SU-DHL-6 (cell line): ENCODE measurements around the gene NCBP3.

Experiments
- H2AFZ ChIP-seq: fragments of 200-600 bp; sonication (generic); 2 replicates; pipeline ENCODE4 v1.6.1; 2014; ENCODE audit warnings: low read depth, mild to moderate bottlenecking, moderate library complexity, mixed read lengths, antibody characterized with exemption, low read length; ENCODE audit not compliant: severe bottlenecking
- H3F3A ChIP-seq: fragments of 200-600 bp; shearing (Covaris generic); 2 replicates; pipeline ENCODE4 v1.6.0; 2016; ENCODE audit warnings: antibody characterized with exemption, mild to moderate bottlenecking; ENCODE audit not compliant: insufficient read depth
- H3K27ac ChIP-seq: fragments of 200-600 bp; sonication (generic); 2 replicates; pipeline ENCODE4 v1.5.1; 2016; ENCODE audit warnings: low read depth, mild to moderate bottlenecking, low read length, moderate library complexity, mixed read lengths
- H3K27me3 ChIP-seq: fragments of 200-600 bp; sonication (generic), shearing (Covaris generic); 2 replicates; pipeline ENCODE4 v1.6.0; 2014; ENCODE audit warnings: mild to moderate bottlenecking, low read length
- H3K36me3 ChIP-seq: fragments of 200-600 bp; sonication (generic); 2 replicates; pipeline ENCODE4 v1.6.1; 2014; ENCODE audit warnings: mild to moderate bottlenecking, low read length, mixed read lengths
- H3K4me2 ChIP-seq: fragments of 300-600, 200-600 bp; shearing (Covaris generic), sonication (generic); 2 replicates; pipeline ENCODE4 v1.6.0; 2014; ENCODE audit warnings: low read length, low read depth, mild to moderate bottlenecking; ENCODE audit not compliant: poor library complexity, severe bottlenecking
- H3K4me3 ChIP-seq: fragments of 200-600 bp; sonication (generic); 2 replicates; pipeline ENCODE4 v1.5.1; 2014; ENCODE audit warnings: antibody characterized with exemption, low read length, mild to moderate bottlenecking, mixed read lengths; ENCODE audit not compliant: insufficient read depth, poor library complexity, severe bottlenecking
- H3K79me2 ChIP-seq: fragments of 200-600 bp; sonication (generic); 2 replicates; pipeline ENCODE4 v1.6.1; 2014; ENCODE audit warnings: mild to moderate bottlenecking, low read length, moderate library complexity; ENCODE audit not compliant: insufficient read depth
- H3K9ac ChIP-seq: fragments of 200-600 bp; sonication (generic); 2 replicates; pipeline ENCODE4 v1.7.0; 2014; ENCODE audit warnings: mild to moderate bottlenecking, low read length
- H3K9me2 ChIP-seq: fragments of 200-600 bp; sonication (generic); replicated peaks from 2 replicates; pipeline ENCODE4 v1.6.1; 2014; ENCODE audit warnings: low read length; ENCODE audit not compliant: insufficient read depth
- H3K9me3 ChIP-seq: fragments of 200-600 bp; sonication (generic); 2 replicates; pipeline ENCODE4 v1.6.1; 2014; ENCODE audit warnings: low read length, mixed read lengths; ENCODE audit not compliant: insufficient read depth
- H4K20me1 ChIP-seq: fragments of 200-600 bp; sonication (generic); 2 replicates; pipeline ENCODE4 v1.6.1; 2014; ENCODE audit warnings: low read depth, mild to moderate bottlenecking, antibody characterized with exemption, low read length, moderate library complexity, mixed read lengths
- EZH2phosphoT487 ChIP-seq: fragments of 200-600 bp; sonication (generic), shearing (Covaris generic); conservative IDR thresholded peaks from 2 replicates; pipeline ENCODE4 v1.6.1; 2018; ENCODE audit warnings: mild to moderate bottlenecking, antibody characterized with exemption, low read length, moderate library complexity, mixed read lengths
- TF ChIP-seq, protein P1 (sequence below): fragments of 200-600 bp; sonication (generic); IDR thresholded peaks from one replicate; pipeline ENCODE4 v1.5.1; 2017; ENCODE audit warnings: antibody characterized with exemption, mild to moderate bottlenecking, low read length, moderate library complexity; ENCODE audit not compliant: insufficient read depth, poor library complexity, severe bottlenecking

Gene NCBP3

DNA sequence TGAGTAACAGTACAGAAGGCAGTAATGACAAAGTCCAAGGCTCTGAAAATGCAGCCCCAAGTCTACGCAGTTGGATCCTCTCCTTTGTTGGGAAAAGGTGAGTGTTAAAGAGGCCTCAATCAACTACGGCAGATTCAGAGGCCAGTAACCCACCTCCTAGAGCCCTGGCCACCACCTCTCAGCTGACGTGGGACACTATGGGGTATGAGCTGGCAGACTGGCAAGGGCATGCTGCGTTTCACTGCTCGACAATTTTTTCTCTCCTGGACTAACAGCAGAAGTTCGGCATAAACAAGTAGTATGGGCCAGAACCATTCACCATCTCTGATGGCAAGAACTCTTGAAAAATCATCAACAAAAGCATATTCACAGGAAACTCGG is 17.2 kb downstream of the NCBP3 start:
- no peaks in the 10 kb centered on the region for H3K79me2 ChIP-seq

DNA sequence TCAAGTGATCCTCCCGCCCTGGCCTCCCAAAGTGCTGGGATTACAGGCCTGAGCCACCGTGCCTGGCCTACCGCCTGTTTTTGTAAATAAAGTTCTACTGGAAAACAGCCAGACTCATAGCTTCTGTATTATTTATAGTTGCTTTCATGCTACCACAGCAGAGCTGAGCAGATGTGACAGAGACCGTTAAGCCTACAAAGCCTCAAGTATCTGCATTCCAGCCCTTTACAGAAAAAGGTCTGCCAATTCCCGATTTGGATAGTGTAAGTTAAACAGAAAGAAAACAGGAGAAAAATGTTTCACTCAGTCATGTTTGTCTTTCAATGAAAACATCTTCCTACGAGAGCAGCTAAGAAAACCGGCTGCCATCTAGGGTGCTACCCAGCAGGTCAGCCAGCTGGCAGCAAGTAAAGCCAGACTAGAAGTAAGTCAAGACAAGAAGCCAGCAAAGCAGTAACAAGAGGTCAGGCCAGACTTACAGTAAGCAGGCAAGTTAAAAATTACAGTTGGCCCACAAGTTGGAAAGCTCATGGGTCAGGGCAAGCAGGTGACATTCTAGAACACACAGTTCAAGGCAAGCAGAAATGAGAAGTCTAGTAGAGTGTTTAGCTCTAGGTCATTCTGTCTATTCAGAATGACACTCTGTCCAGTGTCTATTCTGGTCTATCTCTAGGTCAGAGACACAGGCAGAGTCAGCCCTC is 17.7 kb downstream of the NCBP3 start:
- no peak overlapping the region for H2AFZ ChIP-seq
- no peak overlapping the region for H3K9ac ChIP-seq
- H3K4me2 ChIP-seq = no peak overlapping the region
- H3K9me2 ChIP-seq = no peaks in the 10 kb centered on the region
- TF ChIP-seq EZH2phosphoT487 = no peak
- TF ChIP-seq, protein P1, sequence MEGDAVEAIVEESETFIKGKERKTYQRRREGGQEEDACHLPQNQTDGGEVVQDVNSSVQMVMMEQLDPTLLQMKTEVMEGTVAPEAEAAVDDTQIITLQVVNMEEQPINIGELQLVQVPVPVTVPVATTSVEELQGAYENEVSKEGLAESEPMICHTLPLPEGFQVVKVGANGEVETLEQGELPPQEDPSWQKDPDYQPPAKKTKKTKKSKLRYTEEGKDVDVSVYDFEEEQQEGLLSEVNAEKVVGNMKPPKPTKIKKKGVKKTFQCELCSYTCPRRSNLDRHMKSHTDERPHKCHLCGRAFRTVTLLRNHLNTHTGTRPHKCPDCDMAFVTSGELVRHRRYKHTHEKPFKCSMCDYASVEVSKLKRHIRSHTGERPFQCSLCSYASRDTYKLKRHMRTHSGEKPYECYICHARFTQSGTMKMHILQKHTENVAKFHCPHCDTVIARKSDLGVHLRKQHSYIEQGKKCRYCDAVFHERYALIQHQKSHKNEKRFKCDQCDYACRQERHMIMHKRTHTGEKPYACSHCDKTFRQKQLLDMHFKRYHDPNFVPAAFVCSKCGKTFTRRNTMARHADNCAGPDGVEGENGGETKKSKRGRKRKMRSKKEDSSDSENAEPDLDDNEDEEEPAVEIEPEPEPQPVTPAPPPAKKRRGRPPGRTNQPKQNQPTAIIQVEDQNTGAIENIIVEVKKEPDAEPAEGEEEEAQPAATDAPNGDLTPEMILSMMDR = no peak
- peaks cover 9% of the 10 kb centered on the region for H3F3A ChIP-seq
- H3K79me2 ChIP-seq = no peaks in the 10 kb centered on the region
- no peaks in the 10 kb centered on the region for H3K27me3 ChIP-seq
- H3K9me3 ChIP-seq = no peaks in the 10 kb centered on the region
- H4K20me1 ChIP-seq = no peaks in the 10 kb centered on the region
- no peak overlapping the region for H3K4me3 ChIP-seq
- H3K27ac ChIP-seq = no peak overlapping the region
- H3K36me3 ChIP-seq = peaks cover 12% of the 10 kb centered on the region; the same call in 1 of the 2 replicates

More for the DNA sequence above, 17.2 kb downstream of the NCBP3 start:
- no peak overlapping the region for H2AFZ ChIP-seq
- no peaks in the 10 kb centered on the region for H3K9me2 ChIP-seq
- no peak overlapping the region for H3K9ac ChIP-seq
- H3K27ac ChIP-seq = no peak overlapping the region
- H3K9me3 ChIP-seq = no peaks in the 10 kb centered on the region
- no peak overlapping the region for H3K4me2 ChIP-seq
- H4K20me1 ChIP-seq = no peaks in the 10 kb centered on the region
- no peak for TF ChIP-seq EZH2phosphoT487
- TF ChIP-seq, protein P1 = no peak
- H3F3A ChIP-seq = peaks cover 9% of the 10 kb centered on the region
- H3K4me3 ChIP-seq = no peak overlapping the region
- H3K27me3 ChIP-seq = no peaks in the 10 kb centered on the region
- H3K36me3 ChIP-seq = peaks cover 12% of the 10 kb centered on the region; the same call in 1 of the 2 replicates

DNA sequence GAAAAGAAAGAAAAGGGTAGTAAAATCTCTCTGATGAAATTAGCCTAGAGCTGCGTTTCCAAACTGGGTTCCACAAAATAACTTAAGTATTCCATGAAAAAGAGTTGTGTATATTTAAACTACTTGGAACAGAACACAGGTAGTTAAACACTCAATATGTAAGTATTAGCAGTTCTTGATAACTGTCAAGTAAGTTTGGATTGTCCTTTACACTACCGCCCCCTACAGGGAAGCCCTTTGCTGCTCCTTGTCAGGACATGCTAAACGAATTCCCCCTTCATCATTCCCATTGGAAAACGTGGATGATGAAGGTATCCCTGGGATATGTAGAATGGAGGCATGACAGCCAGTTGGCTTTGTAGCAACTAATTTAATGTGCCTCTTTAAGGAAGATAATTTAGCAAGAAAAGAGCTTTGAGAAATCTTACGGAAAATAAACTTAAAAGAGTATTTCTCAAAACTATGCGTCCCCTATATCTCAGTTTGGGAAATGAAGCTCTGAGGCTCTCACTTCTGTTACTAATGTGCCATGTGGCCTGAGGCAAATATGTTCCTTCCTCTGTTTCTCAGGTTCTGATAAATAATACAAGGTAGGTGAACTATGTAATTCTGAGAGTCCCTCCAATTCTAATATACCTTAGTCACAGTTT is 18.8 kb downstream of the NCBP3 start:
- Histone ChIP-seq H3K9ac (no peak overlapping the region), H3K9me3 (no peaks in the 10 kb centered on the region), H3K4me2 (no peak overlapping the region), H3K27me3 (no peaks in the 10 kb centered on the region), H3F3A (peaks cover 9% of the 10 kb centered on the region), H3K4me3 (no peak overlapping the region), H3K36me3 (peaks cover 17% of the 10 kb centered on the region; the same call in 1 of the 2 replicates), H4K20me1 (no peaks in the 10 kb centered on the region), H3K9me2 (no peaks in the 10 kb centered on the region), H3K27ac (no peak overlapping the region), H2AFZ (no peak overlapping the region), H3K79me2 (no peaks in the 10 kb centered on the region)
- TF ChIP-seq, protein P1 = peak; percentile 66
- no peak for TF ChIP-seq EZH2phosphoT487
